HG02885 (cell line): ENCODE measurements around the gene SDK1.

Experiments
- ATAC-seq: cut with Tn5 transposase; IDR thresholded peaks from one replicate; pipeline ENCODE4 v1.9.1; 2021; ENCODE audit warnings: mild to moderate bottlenecking; ENCODE audit not compliant: unreplicated experiment, poor library complexity

SDK1 gene

GRCh38 chr7:3451701-3452100 lies 150.6 kb downstream of the SDK1 start:
- no peak for ATAC-seq

- ATAC-seq, result no peak
These were observed 152.3 kb downstream of the SDK1 start for GRCh38 chr7:3453398-3453797.

GRCh38 chr7:3455806-3456595 lies 154.9 kb downstream of the SDK1 start:
- no peak for ATAC-seq

- ATAC-seq, result no peak
These were observed 158.1 kb downstream of the SDK1 start for GRCh38 chr7:3459111-3459510.

- ATAC-seq, result no peak
These were observed 160.9 kb downstream of the SDK1 start for GRCh38 chr7:3461923-3462322.

- no peak for ATAC-seq
These were observed 162.6 kb downstream of the SDK1 start for GRCh38 chr7:3463696-3464095.

- no peak for ATAC-seq
These were observed 164.0 kb downstream of the SDK1 start for GRCh38 chr7:3464900-3465622.

GRCh38 chr7:3466261-3466660 lies 165.2 kb downstream of the SDK1 start:
- no peak for ATAC-seq

GRCh38 chr7:3469641-3470040 lies 168.6 kb downstream of the SDK1 start:
- no peak for ATAC-seq

- no peak for ATAC-seq
These were observed 179.1 kb downstream of the SDK1 start for GRCh38 chr7:3480197-3480596.

GRCh38 chr7:3481435-3481834 lies 180.4 kb downstream of the SDK1 start:
- ATAC-seq, result no peak

GRCh38 chr7:3482147-3482921 lies 181.3 kb downstream of the SDK1 start:
- no peak for ATAC-seq

GRCh38 chr7:3486841-3487240 lies 185.8 kb downstream of the SDK1 start:
- no peak for ATAC-seq

- no peak for ATAC-seq
These were observed 187.8 kb downstream of the SDK1 start for GRCh38 chr7:3488829-3489228.

- no peak for ATAC-seq
These were observed 192.4 kb downstream of the SDK1 start for GRCh38 chr7:3493499-3493898.

GRCh38 chr7:3494947-3495346 lies 193.9 kb downstream of the SDK1 start:
- ATAC-seq, result no peak

- ATAC-seq, result no peak
These were observed 194.5 kb downstream of the SDK1 start for GRCh38 chr7:3495530-3495929.

GRCh38 chr7:3495954-3496353 lies 194.9 kb downstream of the SDK1 start:
- ATAC-seq, result no peak

GRCh38 chr7:3497796-3498195 lies 196.7 kb downstream of the SDK1 start:
- no peak for ATAC-seq

GRCh38 chr7:3501671-3502070 lies 200.6 kb downstream of the SDK1 start:
- ATAC-seq, result no peak

- ATAC-seq, result no peak
These were observed 203.3 kb downstream of the SDK1 start for GRCh38 chr7:3504384-3504783.
